Measurements from ENCODE around the gene ATP6V1B1. TPM values are rescaled to one million over a fixed set of nuclear protein-coding genes. Genes with fewer than 3 reads are reported as not detected.

ATP6V1B1 gene
- total RNA-seq, 2 donors from 2014 or later, result not detected

GRCh38 chr2:70920367-70920715 is 15.4 kb upstream of the ATP6V1B1 start:
- H3K36me3 Mint-ChIP-seq (ENCODE audit: low read depth), result no peaks in the 10 kb centered on the region
- peak; percentile 38 for DNase-seq
- TF ChIP-seq CTCF (conservative IDR thresholded peaks at IDR 0.05), result no peak

GRCh38 chr2:70921031-70921430 is 14.7 kb upstream of the ATP6V1B1 start:
- Histone ChIP-seq H3K27me3 (ENCODE audit: control insufficient read depth, insufficient read depth, low read length, poor library complexity, severe bottlenecking) (peaks cover 19% of the 10 kb centered on the region), H3K36me3 (ENCODE audit: control insufficient read depth, insufficient read depth, low read length) (no peaks in the 10 kb centered on the region), H3K9ac (ENCODE audit: extremely low read depth, low read length, poor library complexity, severe bottlenecking) (no peak overlapping the region), H3K4me1 (ENCODE audit: control insufficient read depth, insufficient read depth, low read length) (no peaks in the 10 kb centered on the region), H3K27ac (ENCODE audit: low read depth, low read length) (no peak overlapping the region), H3K4me3 (ENCODE audit: low read length) (no peak overlapping the region), H3K9me3 (ENCODE audit: control insufficient read depth, low read length) (no peaks in the 10 kb centered on the region)
- H3K27ac Mint-ChIP-seq, result no peak overlapping the region
- DNase-seq, result peak; percentile 35
- TF ChIP-seq CTCF (conservative IDR thresholded peaks at IDR 0.05), result no peak
- H3K9me3 Mint-ChIP-seq, result no peaks in the 10 kb centered on the region
- peaks cover 48% of the 10 kb centered on the region for H3K27me3 Mint-ChIP-seq (ENCODE audit: insufficient read depth)
- no peak overlapping the region for H3K4me3 Mint-ChIP-seq
- H3K4me1 Mint-ChIP-seq, result peaks cover 15% of the 10 kb centered on the region
- no peaks in the 10 kb centered on the region for H3K36me3 Mint-ChIP-seq (ENCODE audit: low read depth)
- 90 to 96% methylated on average over 10 to 12 of the region's 12 CpGs for WGBS, 2 experiments (ENCODE audit: insufficient coverage in 1 of 2, insufficient read length in 1 of 2)

More at GRCh38 chr2:70920367-70920715, 15.4 kb upstream of the ATP6V1B1 start:
- Histone ChIP-seq H3K9me3 (ENCODE audit: control insufficient read depth, low read length) (no peaks in the 10 kb centered on the region), H3K4me3 (ENCODE audit: low read length) (no peak overlapping the region), H3K9ac (ENCODE audit: extremely low read depth, low read length, poor library complexity, severe bottlenecking) (no peak overlapping the region), H3K4me1 (ENCODE audit: control insufficient read depth, insufficient read depth, low read length) (no peaks in the 10 kb centered on the region), H3K27ac (ENCODE audit: low read depth, low read length) (no peak overlapping the region), H3K36me3 (ENCODE audit: control insufficient read depth, insufficient read depth, low read length) (no peaks in the 10 kb centered on the region), H3K27me3 (ENCODE audit: control insufficient read depth, insufficient read depth, low read length, poor library complexity, severe bottlenecking) (peaks cover 26% of the 10 kb centered on the region)
- Mint-ChIP-seq H3K9me3 (no peaks in the 10 kb centered on the region), H3K4me1 (peaks cover 15% of the 10 kb centered on the region), H3K27ac (no peak overlapping the region), H3K4me3 (no peak overlapping the region), H3K27me3 (ENCODE audit: insufficient read depth) (peaks cover 46% of the 10 kb centered on the region)
- WGBS, 2 experiments (ENCODE audit: insufficient coverage in 1 of 2, insufficient read length in 1 of 2), result 94 to 97% methylated on average over 3 of the region's 3 CpGs

- Histone ChIP-seq H3K9ac (ENCODE audit: extremely low read depth, low read length, poor library complexity, severe bottlenecking) (no peak overlapping the region), H3K36me3 (ENCODE audit: control insufficient read depth, insufficient read depth, low read length) (no peaks in the 10 kb centered on the region), H3K27me3 (ENCODE audit: control insufficient read depth, insufficient read depth, low read length, poor library complexity, severe bottlenecking) (peaks cover 11% of the 10 kb centered on the region), H3K9me3 (ENCODE audit: control insufficient read depth, low read length) (no peaks in the 10 kb centered on the region), H3K4me1 (ENCODE audit: control insufficient read depth, insufficient read depth, low read length) (no peaks in the 10 kb centered on the region), H3K4me3 (ENCODE audit: low read length) (no peak overlapping the region), H3K27ac (ENCODE audit: low read depth, low read length) (peak overlapping the region; percentile 12)
- Mint-ChIP-seq H3K4me1 (peaks cover 15% of the 10 kb centered on the region), H3K27me3 (ENCODE audit: insufficient read depth) (peaks cover 48% of the 10 kb centered on the region), H3K36me3 (ENCODE audit: low read depth) (no peaks in the 10 kb centered on the region), H3K27ac (no peak overlapping the region), H3K4me3 (no peak overlapping the region), H3K9me3 (no peaks in the 10 kb centered on the region)
- WGBS, 2 experiments (ENCODE audit: insufficient coverage in 1 of 2, insufficient read length in 1 of 2), result 56 to 68% methylated on average over 1 to 2 of the region's 2 CpGs
- no peak for TF ChIP-seq CTCF (conservative IDR thresholded peaks at IDR 0.05)
- DNase-seq, result no peak
Measured at GRCh38 chr2:70921839-70922234, 13.9 kb upstream of the ATP6V1B1 start.
